GM06990 (cell line): Measurements from ENCODE around the gene ZNF319.

Experiments used
- DNase-seq: peaks from one replicate; pipeline ENCODE4 v3.0.0-alpha.2; 2011; ENCODE audit not compliant: insufficient read length; ENCODE audit errors: extremely low read depth
- H3K27me3 ChIP-seq: replicated peaks from 2 replicates; pipeline ENCODE4 v1.6.0; 2011; ENCODE audit warnings: low read length; ENCODE audit not compliant: control insufficient read depth, insufficient read depth
- H3K36me3 ChIP-seq: 2 replicates; pipeline ENCODE4 v1.5.1; 2011; ENCODE audit warnings: low read length; ENCODE audit not compliant: control insufficient read depth, insufficient read depth
- H3K4me3 ChIP-seq: replicated peaks from 2 replicates; pipeline ENCODE4 v1.5.1; 2011; ENCODE audit warnings: low read depth, mild to moderate bottlenecking, control low read depth, low read length
- CTCF ChIP-seq: IDR thresholded peaks from 2 replicates; pipeline ENCODE4 v1.5.1; 2011; ENCODE audit warnings: low read length, control low read depth, mild to moderate bottlenecking, inconsistent platforms; ENCODE audit not compliant: insufficient read depth, poor library complexity, severe bottlenecking

The ZNF319 gene

GRCh38 chr16:57949013-57949412 lies 51.5 kb downstream of the ZNF319 start:
- Histone ChIP-seq H3K4me3 (no peak overlapping the region), H3K36me3 (no peaks in the 10 kb centered on the region), H3K27me3 (no peaks in the 10 kb centered on the region)
- TF ChIP-seq CTCF = no peak
- no peak for DNase-seq

- H3K36me3 ChIP-seq = no peaks in the 10 kb centered on the region
- no peak for TF ChIP-seq CTCF
- DNase-seq = no peak
- H3K27me3 ChIP-seq = no peaks in the 10 kb centered on the region
- H3K4me3 ChIP-seq = no peak overlapping the region
Observed at GRCh38 chr16:57948027-57948426, 52.4 kb downstream of the ZNF319 start.

GRCh38 chr16:57947261-57947660 lies 53.2 kb downstream of the ZNF319 start:
- TF ChIP-seq CTCF = no peak
- no peak overlapping the region for H3K4me3 ChIP-seq
- no peak for DNase-seq
- H3K36me3 ChIP-seq = no peaks in the 10 kb centered on the region
- H3K27me3 ChIP-seq = no peaks in the 10 kb centered on the region

GRCh38 chr16:57946181-57946801 lies 54.2 kb downstream of the ZNF319 start:
- Histone ChIP-seq H3K27me3 (no peaks in the 10 kb centered on the region), H3K4me3 (no peak overlapping the region), H3K36me3 (no peaks in the 10 kb centered on the region)
- TF ChIP-seq CTCF = no peak
- DNase-seq = no peak

- peak; percentile 27 for TF ChIP-seq CTCF
- Histone ChIP-seq H3K27me3 (no peaks in the 10 kb centered on the region), H3K4me3 (no peak overlapping the region), H3K36me3 (no peaks in the 10 kb centered on the region)
- DNase-seq = no peak
Observed at GRCh38 chr16:57945740-57946138, 54.7 kb downstream of the ZNF319 start.
